ENCODE measurements around the gene CCDC88B. TPM values are rescaled to one million over a fixed set of nuclear protein-coding genes. Genes with fewer than 3 reads are reported as not detected.

CCDC88B gene
- total RNA-seq, 4 donors from 2014 or later = 7.0 to 12.5 (median 8.2) TPM

DNA sequence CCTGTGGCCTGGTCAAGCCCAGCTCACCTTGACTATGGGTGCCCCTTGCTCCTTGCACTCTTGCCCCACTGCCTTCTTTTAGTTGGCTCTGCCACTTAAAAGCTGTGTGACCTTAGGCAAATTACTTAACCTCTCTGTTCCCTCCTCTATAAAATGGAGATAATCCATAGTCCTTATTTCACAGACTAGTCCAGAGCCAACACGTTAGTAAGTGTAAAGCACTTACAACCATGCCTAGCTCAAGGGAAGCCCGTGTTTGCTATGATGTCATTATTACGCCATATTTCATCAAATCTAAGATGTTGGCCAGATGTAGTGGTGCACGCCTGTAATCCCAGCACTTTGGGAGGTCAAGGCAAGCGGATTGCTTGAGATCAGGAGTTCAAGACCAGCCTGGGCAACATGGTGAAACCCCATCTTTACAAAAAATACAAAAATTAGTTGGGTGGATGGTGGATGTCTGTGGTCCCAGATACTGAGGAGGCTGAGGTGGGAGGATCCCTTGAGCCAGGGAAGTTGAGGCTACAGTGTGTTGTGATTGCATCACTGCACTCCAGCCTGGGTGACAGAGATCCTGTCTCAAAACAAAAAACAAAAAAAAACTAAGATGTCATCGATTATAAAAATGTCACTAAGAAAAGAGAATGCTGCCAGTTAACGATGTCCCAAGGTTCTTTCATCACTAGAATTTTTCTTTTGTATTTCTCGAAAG lies 2.3 kb upstream of the CCDC88B start:
- intact Hi-C loops (cut with DNase I) = no loop called here
- Histone ChIP-seq H3K36me3 (no peaks in the 10 kb centered on the region), H3K9me3 (no peaks in the 10 kb centered on the region), H3K4me1 (peaks cover 7 to 22% (median 17%) of the 10 kb centered on the region in 4 donors), H3K27ac (replicated peaks in 1 of 4) (no peak overlapping the region), H3K4me3 (no peak overlapping the region), H3K27me3 (no peaks in the 10 kb centered on the region)
- WGBS = 75% methylated on average over 8 of the region's 8 CpGs
- TF ChIP-seq, protein P1, sequence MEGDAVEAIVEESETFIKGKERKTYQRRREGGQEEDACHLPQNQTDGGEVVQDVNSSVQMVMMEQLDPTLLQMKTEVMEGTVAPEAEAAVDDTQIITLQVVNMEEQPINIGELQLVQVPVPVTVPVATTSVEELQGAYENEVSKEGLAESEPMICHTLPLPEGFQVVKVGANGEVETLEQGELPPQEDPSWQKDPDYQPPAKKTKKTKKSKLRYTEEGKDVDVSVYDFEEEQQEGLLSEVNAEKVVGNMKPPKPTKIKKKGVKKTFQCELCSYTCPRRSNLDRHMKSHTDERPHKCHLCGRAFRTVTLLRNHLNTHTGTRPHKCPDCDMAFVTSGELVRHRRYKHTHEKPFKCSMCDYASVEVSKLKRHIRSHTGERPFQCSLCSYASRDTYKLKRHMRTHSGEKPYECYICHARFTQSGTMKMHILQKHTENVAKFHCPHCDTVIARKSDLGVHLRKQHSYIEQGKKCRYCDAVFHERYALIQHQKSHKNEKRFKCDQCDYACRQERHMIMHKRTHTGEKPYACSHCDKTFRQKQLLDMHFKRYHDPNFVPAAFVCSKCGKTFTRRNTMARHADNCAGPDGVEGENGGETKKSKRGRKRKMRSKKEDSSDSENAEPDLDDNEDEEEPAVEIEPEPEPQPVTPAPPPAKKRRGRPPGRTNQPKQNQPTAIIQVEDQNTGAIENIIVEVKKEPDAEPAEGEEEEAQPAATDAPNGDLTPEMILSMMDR (IDR thresholded peaks at IDR 0.05) = no peak
- TF ChIP-seq POLR2A (IDR thresholded peaks at IDR 0.05; ENCODE audit: low read depth) (no peak), POLR2AphosphoS5 (IDR thresholded peaks at IDR 0.05) (no peak), EP300 (IDR thresholded peaks at IDR 0.05) (no peak)
- DNase-seq (ENCODE audit: extremely low spot score) = no peak

DNA sequence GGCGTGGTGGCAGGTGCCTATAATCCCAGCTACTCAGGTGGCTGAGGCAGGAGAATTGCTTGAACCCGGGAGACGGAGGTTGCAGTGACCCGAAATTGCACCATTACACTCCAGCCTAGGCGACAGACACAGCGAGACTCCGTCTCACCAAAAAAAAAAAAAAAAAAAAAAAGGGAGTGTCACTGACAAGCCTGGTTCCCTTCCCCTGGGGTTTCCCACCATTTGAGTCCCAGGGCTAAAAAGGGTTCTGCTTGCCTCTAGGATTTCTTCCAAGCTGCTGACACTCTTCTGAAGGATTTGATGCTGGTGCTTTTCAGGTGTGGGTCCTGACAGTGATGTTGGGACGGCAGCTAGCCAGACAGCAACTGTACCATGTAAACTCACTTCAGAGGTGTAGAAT lies 1.3 kb upstream of the CCDC88B start:
- 82% methylated on average over 8 of the region's 8 CpGs for WGBS
- intact Hi-C loops (cut with DNase I) = no loop called here

DNA sequence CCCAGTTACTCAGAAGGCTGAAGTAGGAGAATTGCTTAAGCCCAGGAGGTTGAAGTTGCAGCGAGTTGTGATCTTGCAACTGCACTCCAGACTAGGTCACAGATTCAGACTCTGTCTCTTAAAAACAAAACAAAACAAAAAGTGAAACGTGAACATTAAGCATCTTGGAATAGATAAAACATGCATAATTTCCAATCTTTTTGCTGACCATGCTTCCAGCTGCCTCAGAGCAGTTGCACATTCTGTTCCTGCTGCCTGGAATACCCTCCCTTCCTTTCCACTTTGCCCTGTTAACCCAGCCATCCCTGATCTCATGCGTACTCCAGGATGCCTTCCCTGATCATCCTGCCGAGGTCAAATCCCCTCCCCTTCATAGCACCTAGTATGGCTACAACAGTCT lies 718 bp upstream of the CCDC88B start:
- WGBS = 73% methylated on average over 4 of the region's 4 CpGs
- no peak overlapping the region for H3K27ac ChIP-seq (replicated peaks in 1 of 4)
- H3K9me3 ChIP-seq = no peaks in the 10 kb centered on the region
- H3K4me1 ChIP-seq = peaks cover 7 to 33% (median 26%) of the 10 kb centered on the region in 4 donors
- no peaks in the 10 kb centered on the region for H3K27me3 ChIP-seq
- TF ChIP-seq POLR2A (IDR thresholded peaks at IDR 0.05; ENCODE audit: low read depth) (no peak), EP300 (IDR thresholded peaks at IDR 0.05) (no peak), POLR2AphosphoS5 (IDR thresholded peaks at IDR 0.05) (no peak)
- TF ChIP-seq, protein P1 (IDR thresholded peaks at IDR 0.05) = no peak
- intact Hi-C loops (cut with DNase I) = no loop called here
- H3K4me3 ChIP-seq = no peak overlapping the region
- no peak for DNase-seq (ENCODE audit: extremely low spot score)
- no peaks in the 10 kb centered on the region for H3K36me3 ChIP-seq

More for the DNA sequence above, 1.3 kb upstream of the CCDC88B start:
- Histone ChIP-seq H3K4me3 (no peak overlapping the region), H3K9me3 (no peaks in the 10 kb centered on the region), H3K27ac (replicated peaks in 1 of 4) (no peak overlapping the region), H3K36me3 (no peaks in the 10 kb centered on the region), H3K27me3 (no peaks in the 10 kb centered on the region), H3K4me1 (peaks cover 7 to 33% (median 26%) of the 10 kb centered on the region in 4 donors)
- TF ChIP-seq EP300 (IDR thresholded peaks at IDR 0.05) = no peak
- TF ChIP-seq POLR2AphosphoS5 (IDR thresholded peaks at IDR 0.05) = no peak
- TF ChIP-seq, protein P1 (IDR thresholded peaks at IDR 0.05) = no peak
- no peak for TF ChIP-seq POLR2A (IDR thresholded peaks at IDR 0.05; ENCODE audit: low read depth)
- DNase-seq (ENCODE audit: extremely low spot score) = no peak

DNA sequence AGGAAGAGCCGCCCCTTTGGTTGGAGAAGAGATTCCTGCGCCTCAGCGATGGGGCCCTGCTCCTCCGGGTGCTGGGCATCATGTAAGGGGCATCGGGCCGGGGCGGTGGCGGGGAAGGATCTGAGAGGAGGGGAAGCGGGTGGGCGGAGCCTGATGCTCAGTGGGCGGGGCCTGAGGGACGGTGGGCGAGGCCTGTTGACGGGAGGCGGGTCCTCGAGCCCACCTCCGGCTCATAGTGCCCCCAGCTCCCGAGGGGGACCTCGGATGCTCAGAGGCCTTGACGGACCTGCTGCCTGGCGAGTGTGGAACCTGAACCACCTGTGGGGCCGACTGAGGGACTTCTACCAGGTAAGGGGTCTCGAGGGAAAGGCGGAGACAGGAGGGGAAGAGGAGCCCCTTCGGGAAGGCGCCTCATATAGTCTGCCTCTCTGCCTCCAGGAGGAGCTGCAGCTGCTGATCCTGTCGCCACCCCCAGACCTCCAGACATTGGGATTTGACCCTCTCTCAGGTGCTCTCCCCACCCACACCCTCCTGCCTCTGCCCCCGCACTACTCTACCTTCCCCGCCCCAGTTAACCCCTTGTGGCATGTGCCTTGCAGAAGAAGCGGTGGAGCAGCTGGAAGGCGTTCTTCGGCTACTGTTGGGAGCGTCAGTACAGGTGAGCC lies 799 bp downstream of the CCDC88B start:
- H3K4me3 ChIP-seq = peak overlapping the region; percentile 32 to 47 (median 35)
- no peak for DNase-seq (ENCODE audit: extremely low spot score)

DNA sequence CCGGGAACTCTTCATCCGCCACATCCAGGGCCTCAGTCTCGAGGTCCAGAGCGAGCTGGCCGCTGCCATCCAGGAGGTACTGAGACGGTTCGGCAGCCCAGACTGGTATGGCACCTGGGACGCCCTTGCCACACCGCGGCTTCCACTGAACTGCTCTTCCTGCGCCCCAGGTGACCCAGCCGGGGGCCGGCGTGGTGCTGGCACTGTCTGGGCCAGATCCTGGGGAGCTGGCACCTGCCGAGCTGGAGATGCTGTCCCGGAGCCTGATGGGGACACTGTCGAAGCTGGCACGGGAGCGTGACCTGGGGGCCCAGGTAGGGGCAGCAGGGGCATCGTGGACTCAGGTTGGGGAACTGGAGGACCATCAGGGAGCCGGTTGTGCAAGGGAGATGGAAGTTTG lies 1.4 kb downstream of the CCDC88B start:
- peaks cover 7 to 33% (median 26%) of the 10 kb centered on the region in 4 donors for H3K4me1 ChIP-seq
- no peaks in the 10 kb centered on the region for H3K27me3 ChIP-seq
- intact Hi-C loops (cut with DNase I) = no loop called here
- no peak overlapping the region for H3K27ac ChIP-seq (replicated peaks in 1 of 4)
- DNase-seq (ENCODE audit: extremely low spot score) = no peak
- 88% methylated on average over 3 of the region's 21 CpGs for WGBS
- no peaks in the 10 kb centered on the region for H3K36me3 ChIP-seq
- TF ChIP-seq POLR2A (IDR thresholded peaks at IDR 0.05; ENCODE audit: low read depth) (no peak), POLR2AphosphoS5 (IDR thresholded peaks at IDR 0.05) (no peak), EP300 (IDR thresholded peaks at IDR 0.05) (no peak)
- TF ChIP-seq, protein P1 (IDR thresholded peaks at IDR 0.05) = no peak
- H3K4me3 ChIP-seq = no peak overlapping the region
- no peaks in the 10 kb centered on the region for H3K9me3 ChIP-seq

More for the DNA sequence above, 799 bp downstream of the CCDC88B start:
- no peaks in the 10 kb centered on the region for H3K9me3 ChIP-seq
- 30% methylated on average over 33 of the region's 33 CpGs for WGBS
- intact Hi-C loops (cut with DNase I) = no loop called here
- no peaks in the 10 kb centered on the region for H3K36me3 ChIP-seq
- peaks cover 7 to 33% (median 26%) of the 10 kb centered on the region in 4 donors for H3K4me1 ChIP-seq
- H3K27me3 ChIP-seq = no peaks in the 10 kb centered on the region
- no peak for TF ChIP-seq EP300 (IDR thresholded peaks at IDR 0.05)
- TF ChIP-seq POLR2AphosphoS5 (IDR thresholded peaks at IDR 0.05) = no peak
- H3K27ac ChIP-seq (replicated peaks in 1 of 4) = no peak overlapping the region

All from esophagus muscularis mucosa (tissue), 4 donors.